AG09319 (cell line): ENCODE data around the gene TBC1D1.

Experiments
- DNase-seq: peaks from one replicate; pipeline ENCODE4 v3.0.0-alpha.2; 2010; ENCODE audit warnings: low read depth; ENCODE audit errors: extremely low read depth
- TF ChIP-seq, protein P1 (sequence below): IDR thresholded peaks from 2 replicates; pipeline ENCODE4 v1.5.1; 2011; ENCODE audit warnings: low read depth, mild to moderate bottlenecking, inconsistent platforms, low read length, moderate library complexity

TBC1D1 gene

DNA sequence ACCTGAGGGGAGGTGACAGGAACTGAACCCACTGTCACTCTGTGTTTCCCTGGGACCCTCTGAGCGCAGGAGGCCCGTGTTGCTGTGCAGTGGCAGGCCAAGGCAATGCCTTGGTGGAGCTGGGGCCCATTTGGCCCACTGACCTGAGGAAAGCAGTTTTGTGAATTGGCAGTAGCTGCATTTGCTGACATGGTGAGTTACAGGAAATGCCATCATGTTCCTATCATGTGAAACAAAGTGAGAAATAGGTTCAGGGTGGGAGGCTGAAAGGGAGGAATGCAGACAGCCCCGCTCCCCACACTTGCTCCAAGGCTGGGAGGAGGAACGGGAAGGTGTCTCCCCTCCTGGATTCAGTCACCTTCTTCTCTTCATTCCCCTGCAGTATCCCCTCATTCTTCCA is 215.4 kb downstream of the TBC1D1 start:
- TF ChIP-seq, protein P1, sequence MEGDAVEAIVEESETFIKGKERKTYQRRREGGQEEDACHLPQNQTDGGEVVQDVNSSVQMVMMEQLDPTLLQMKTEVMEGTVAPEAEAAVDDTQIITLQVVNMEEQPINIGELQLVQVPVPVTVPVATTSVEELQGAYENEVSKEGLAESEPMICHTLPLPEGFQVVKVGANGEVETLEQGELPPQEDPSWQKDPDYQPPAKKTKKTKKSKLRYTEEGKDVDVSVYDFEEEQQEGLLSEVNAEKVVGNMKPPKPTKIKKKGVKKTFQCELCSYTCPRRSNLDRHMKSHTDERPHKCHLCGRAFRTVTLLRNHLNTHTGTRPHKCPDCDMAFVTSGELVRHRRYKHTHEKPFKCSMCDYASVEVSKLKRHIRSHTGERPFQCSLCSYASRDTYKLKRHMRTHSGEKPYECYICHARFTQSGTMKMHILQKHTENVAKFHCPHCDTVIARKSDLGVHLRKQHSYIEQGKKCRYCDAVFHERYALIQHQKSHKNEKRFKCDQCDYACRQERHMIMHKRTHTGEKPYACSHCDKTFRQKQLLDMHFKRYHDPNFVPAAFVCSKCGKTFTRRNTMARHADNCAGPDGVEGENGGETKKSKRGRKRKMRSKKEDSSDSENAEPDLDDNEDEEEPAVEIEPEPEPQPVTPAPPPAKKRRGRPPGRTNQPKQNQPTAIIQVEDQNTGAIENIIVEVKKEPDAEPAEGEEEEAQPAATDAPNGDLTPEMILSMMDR: no peak
- DNase-seq: no peak

DNA sequence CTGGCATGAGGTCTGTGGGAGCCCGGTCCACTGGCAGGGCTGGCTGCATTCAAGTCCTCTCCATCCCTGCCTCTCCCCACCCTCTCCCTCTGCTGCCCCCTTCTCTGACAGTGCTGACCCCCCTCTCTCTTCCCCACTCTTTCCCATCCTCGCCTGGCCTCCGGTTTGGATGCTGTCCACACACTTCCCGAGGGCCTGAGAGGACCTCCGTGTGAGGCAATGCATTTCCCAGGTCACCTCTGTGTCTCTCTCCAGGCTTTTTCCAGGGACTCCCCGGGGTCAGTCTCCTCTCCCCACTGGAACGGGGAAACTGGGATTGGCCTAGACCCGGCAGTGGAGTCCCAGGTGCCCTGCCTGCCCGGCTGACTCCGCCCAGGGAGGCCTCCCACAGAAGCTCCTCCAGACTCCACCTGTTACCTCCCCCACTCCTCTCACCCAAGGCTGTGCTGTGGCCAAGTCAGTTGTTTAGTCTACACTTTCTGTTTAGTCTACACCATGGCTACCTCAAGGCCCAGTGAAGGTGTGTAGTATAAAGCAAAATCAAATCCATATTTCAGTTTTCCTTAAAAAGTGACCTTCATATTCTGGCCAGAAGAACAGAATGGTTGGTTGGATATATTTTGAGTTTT is 216.1 kb downstream of the TBC1D1 start:
- TF ChIP-seq, protein P1: no peak
- DNase-seq: no peak

DNA sequence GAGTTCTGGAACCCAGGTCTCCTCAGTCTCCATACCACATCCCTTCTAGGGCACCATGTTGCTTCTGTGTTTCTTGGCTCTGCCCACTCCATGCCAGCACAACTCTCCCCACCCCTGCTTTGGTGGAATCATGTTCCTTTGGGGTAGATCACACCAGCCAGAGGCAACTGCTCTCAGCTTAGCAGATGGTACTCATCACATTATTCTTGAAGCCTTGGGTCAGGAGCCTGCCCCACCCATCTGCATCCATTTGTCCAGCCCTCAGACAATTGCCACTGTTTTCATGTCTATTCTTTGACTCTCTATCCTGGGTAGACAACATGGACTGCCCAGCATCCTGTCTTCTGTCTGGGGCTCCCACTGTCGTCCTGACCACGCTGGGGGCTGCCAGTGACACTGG is 216.9 kb downstream of the TBC1D1 start:
- TF ChIP-seq, protein P1: no peak
- no peak for DNase-seq

DNA sequence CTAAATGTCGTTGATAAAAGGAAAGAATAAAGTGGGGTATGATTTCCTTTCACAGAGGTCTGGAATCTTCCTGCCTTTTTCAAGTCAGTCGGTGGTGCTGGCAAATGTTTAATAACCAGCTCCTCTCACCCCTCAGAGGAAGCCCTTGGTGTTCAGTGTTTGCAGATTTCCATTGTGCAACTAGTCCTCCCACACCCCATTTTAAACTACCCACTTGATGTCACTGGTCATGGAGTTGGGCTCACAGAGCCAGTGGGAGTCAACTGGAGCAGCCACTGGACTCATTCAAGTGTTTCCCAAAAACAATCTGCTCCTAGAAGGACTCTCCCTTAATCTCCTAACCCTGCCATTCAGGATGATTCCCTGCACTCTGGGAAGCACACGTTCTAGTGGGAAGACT is 218.5 kb downstream of the TBC1D1 start:
- no peak for DNase-seq
- TF ChIP-seq, protein P1: no peak

DNA sequence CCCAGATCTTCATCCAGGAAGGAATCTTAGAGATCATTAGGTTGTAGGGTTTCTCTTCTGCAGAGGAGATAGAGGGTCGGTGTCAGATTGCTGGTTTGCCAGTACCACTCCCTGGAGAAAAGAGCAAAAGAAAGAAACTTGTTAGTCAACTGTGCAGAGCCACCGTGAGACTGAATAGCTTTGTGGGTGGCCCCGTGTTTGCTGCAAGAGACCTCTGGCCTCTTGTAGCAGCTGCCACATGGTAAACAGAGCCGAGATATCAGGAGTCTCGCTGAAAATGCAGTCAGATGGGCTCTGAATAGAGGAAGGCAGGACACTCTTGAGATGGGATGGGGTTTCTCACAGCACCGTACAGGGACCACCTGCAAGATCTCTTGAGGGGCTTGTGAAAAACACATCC is 219.0 kb downstream of the TBC1D1 start:
- TF ChIP-seq, protein P1: no peak
- DNase-seq: no peak

DNA sequence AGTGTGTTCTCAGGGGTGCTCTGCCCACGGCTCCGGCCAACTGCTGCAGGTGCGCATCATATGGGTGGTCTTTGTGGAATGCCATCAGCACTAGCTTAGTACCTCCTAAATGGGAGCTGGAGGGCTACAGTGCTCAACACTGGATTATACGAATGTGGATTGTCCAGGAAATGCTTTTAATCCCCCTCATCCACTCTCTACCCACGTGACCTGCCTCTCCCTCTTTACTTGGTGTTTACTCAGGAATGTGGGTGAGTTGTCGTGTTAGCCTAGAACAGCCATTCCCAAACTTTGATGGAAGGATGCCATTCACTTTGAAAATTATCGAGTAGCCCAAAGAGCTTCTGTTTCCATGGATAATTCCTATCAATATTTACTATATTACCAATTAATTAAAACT is 220.1 kb downstream of the TBC1D1 start:
- DNase-seq: no peak
- TF ChIP-seq, protein P1: no peak

DNA sequence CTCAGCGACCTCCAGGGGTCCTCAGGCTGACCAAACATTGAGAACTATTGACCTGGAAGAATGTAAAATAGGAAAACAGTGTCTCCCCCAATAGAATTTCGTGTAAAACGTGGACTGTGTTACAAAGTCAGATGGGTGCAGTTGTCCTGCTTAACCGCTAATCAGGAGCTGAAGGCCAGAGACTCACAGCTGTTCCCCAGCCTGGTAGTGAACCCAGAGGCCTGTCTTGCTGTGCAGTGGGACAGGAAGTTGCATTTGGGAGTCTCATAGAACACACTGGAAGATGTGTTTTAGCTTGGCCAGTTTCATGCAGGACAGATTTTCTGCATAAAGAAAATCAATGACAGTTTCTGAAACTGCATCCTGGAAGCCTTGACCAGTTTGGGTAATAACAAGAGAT is 220.8 kb downstream of the TBC1D1 start:
- no peak for DNase-seq
- TF ChIP-seq, protein P1: no peak
